HEK293T (cell line): ENCODE results near the gene KHDC1L.
"Not testable (repeated sequence)": the region's sequence is repeated elsewhere in the genome, so short reads cannot be mapped to it uniquely, and the experiment has no call there.

Source experiments
- CTCF ChIA-PET: fragments of 350-600 bp; formaldehyde crosslinking; extraction: SDS; loops from one replicate; lab custom pipeline; 2021; ENCODE audit warnings: antibody characterized with exemption, inconsistent platforms; lab: Yijun Ruan, JAX
- POLR2A ChIA-PET: fragments of 350-600 bp; formaldehyde crosslinking; extraction: SDS; loops from one replicate; lab custom pipeline; 2020; ENCODE audit warnings: antibody characterized with exemption, inconsistent platforms; lab: Yijun Ruan, JAX
- DNase-seq: peaks from one replicate; pipeline ENCODE4 v3.0.0; 2012; ENCODE audit warnings: mixed read lengths; ENCODE audit errors: extremely low spot score
- ARNT ChIP-seq: fragments of 450-650 bp; IDR thresholded peaks from 2 replicates; pipeline ENCODE4 v1.6.1; 2017; ENCODE audit warnings: mild to moderate bottlenecking
- BHLHE40 ChIP-seq: fragments of 450-650 bp; IDR thresholded peaks from 2 replicates; pipeline ENCODE4 v1.6.1; 2016; ENCODE audit warnings: mild to moderate bottlenecking, moderate library complexity, borderline replicate concordance
- CTBP1 ChIP-seq: fragments of 450-650 bp; IDR thresholded peaks from 2 replicates; pipeline ENCODE4 v1.6.1; 2016; ENCODE audit warnings: borderline replicate concordance
- ELF4 ChIP-seq: fragments of 450-650 bp; IDR thresholded peaks from 2 replicates; pipeline ENCODE4 v1.6.1; 2017; ENCODE audit warnings: antibody characterized with exemption
- FOXA1 ChIP-seq: fragments of 450-650 bp; IDR thresholded peaks from 2 replicates; pipeline ENCODE4 v1.6.1; 2016; ENCODE audit warnings: mild to moderate bottlenecking
- FOXK2 ChIP-seq: fragments of 450-650 bp; IDR thresholded peaks from 2 replicates; pipeline ENCODE4 v1.6.1; 2016; ENCODE audit warnings: mild to moderate bottlenecking
- FOXM1 ChIP-seq: fragments of 450-650 bp; IDR thresholded peaks from 2 replicates; pipeline ENCODE4 v1.6.1; 2017; ENCODE audit warnings: mild to moderate bottlenecking, borderline replicate concordance
- HDGF ChIP-seq: fragments of 450-650 bp; IDR thresholded peaks from 2 replicates; pipeline ENCODE4 v1.6.1; 2017; ENCODE audit warnings: antibody characterized with exemption, borderline replicate concordance
- L3MBTL2 ChIP-seq: fragments of 450-650 bp; conservative IDR thresholded peaks from 2 replicates; pipeline ENCODE4 v1.6.1; 2016; ENCODE audit warnings: mild to moderate bottlenecking
- LEF1 ChIP-seq: fragments of 450-650 bp; IDR thresholded peaks from 2 replicates; pipeline ENCODE4 v1.6.1; 2017; ENCODE audit warnings: mild to moderate bottlenecking, borderline replicate concordance
- NFRKB ChIP-seq: fragments of 450-650 bp; IDR thresholded peaks from 2 replicates; pipeline ENCODE4 v1.6.1; 2016; ENCODE audit warnings: mild to moderate bottlenecking, moderate library complexity
- PKNOX1 ChIP-seq: fragments of 450-650 bp; IDR thresholded peaks from 2 replicates; pipeline ENCODE4 v1.6.1; 2016
- SP1 ChIP-seq: fragments of 450-650 bp; IDR thresholded peaks from 2 replicates; pipeline ENCODE4 v1.6.1; 2017
- SUZ12 ChIP-seq: fragments of 450-650 bp; IDR thresholded peaks from 2 replicates; pipeline ENCODE4 v1.6.1; 2016; ENCODE audit warnings: mild to moderate bottlenecking
- TARDBP ChIP-seq: fragments of 450-650 bp; IDR thresholded peaks from 2 replicates; pipeline ENCODE4 v1.6.1; 2016
- ZNF384 ChIP-seq: fragments of 450-650 bp; IDR thresholded peaks from 2 replicates; pipeline ENCODE4 v1.6.1; 2016

The KHDC1L gene

GRCh38 chr6:73252703-73253102, 27.4 kb upstream of the KHDC1L start:
- no peak for DNase-seq
- TF ChIP-seq LEF1: no peak
- TF ChIP-seq PKNOX1: no peak
- no peak for TF ChIP-seq ELF4
- no peak for TF ChIP-seq FOXM1
- TF ChIP-seq FOXA1: no peak
- ChIA-PET POLR2A (no interaction called here), CTCF (interaction anchor here (0.6 kb wide), 1 partner anchor 19 kb away, joined by 3 read pairs; no protein-coding TSS in a partner anchor)

GRCh38 chr6:73250016-73250415, 24.7 kb upstream of the KHDC1L start:
- POLR2A ChIA-PET: no interaction called here
- TF ChIP-seq NFRKB: no peak
- no peak for TF ChIP-seq LEF1
- no peak for TF ChIP-seq ZNF384
- no peak for TF ChIP-seq FOXA1
- TF ChIP-seq FOXM1: no peak
- TF ChIP-seq SP1: no peak
- no peak for TF ChIP-seq BHLHE40
- TF ChIP-seq CTBP1: no peak
- no peak for TF ChIP-seq FOXK2
- no peak for DNase-seq
- CTCF ChIA-PET: no interaction called here

- ChIA-PET POLR2A (no interaction called here), CTCF (interaction anchor here (0.5 kb wide), 1 partner anchor 78 kb away, joined by 3 read pairs; no protein-coding TSS in a partner anchor)
- no peak for DNase-seq
- no peak for TF ChIP-seq ZNF384
- no peak for TF ChIP-seq CTBP1
- TF ChIP-seq FOXM1: no peak
Measured at GRCh38 chr6:73248192-73248903, 23.1 kb upstream of the KHDC1L start.

GRCh38 chr6:73242001-73242400, 16.7 kb upstream of the KHDC1L start:
- ChIA-PET CTCF (no interaction called here), POLR2A (no interaction called here)
- DNase-seq: no peak
- no peak for TF ChIP-seq L3MBTL2
- TF ChIP-seq SUZ12: no peak
- no peak for TF ChIP-seq BHLHE40
- no peak for TF ChIP-seq LEF1
- no peak for TF ChIP-seq TARDBP
- no peak for TF ChIP-seq ELF4
- TF ChIP-seq ZNF384: no peak
- TF ChIP-seq NFRKB: no peak

- ChIA-PET CTCF (no interaction called here), POLR2A (no interaction called here)
- TF ChIP-seq NFRKB (no peak), FOXK2 (no peak), ZNF384 (no peak), SP1 (no peak), ELF4 (no peak), BHLHE40 (no peak), SUZ12 (no peak), CTBP1 (no peak), HDGF (no peak), PKNOX1 (no peak), LEF1 (no peak), L3MBTL2 (no peak), TARDBP (no peak), ARNT (no peak), FOXM1 (no peak), FOXA1 (no peak)
- DNase-seq: no peak
Measured at GRCh38 chr6:73240730-73241129, 15.4 kb upstream of the KHDC1L start.

- DNase-seq: no peak
- CTCF ChIA-PET: interaction anchor here (1.1 kb wide), 1 partner anchor 153 kb away, joined by 3 read pairs; no protein-coding TSS in a partner anchor
- TF ChIP-seq FOXK2 (no peak), NFRKB (no peak)
- POLR2A ChIA-PET: interaction anchor here (0.7 kb wide), 1 partner anchor 9 kb away, joined by 3 read pairs; no protein-coding TSS in a partner anchor
Measured at GRCh38 chr6:73236144-73236750, 11.0 kb upstream of the KHDC1L start.

- no peak for TF ChIP-seq CTBP1
- no peak for TF ChIP-seq FOXK2
- no peak for TF ChIP-seq SUZ12
- no peak for TF ChIP-seq PKNOX1
- no peak for TF ChIP-seq LEF1
- no peak for TF ChIP-seq HDGF
- CTCF ChIA-PET: no interaction called here
- DNase-seq: no peak
- POLR2A ChIA-PET: no interaction called here
Measured at GRCh38 chr6:73234733-73235132, 9.4 kb upstream of the KHDC1L start.

- POLR2A ChIA-PET, CTCF ChIA-PET: not testable (repeated sequence)
Measured at GRCh38 chr6:73233971-73234370, 8.7 kb upstream of the KHDC1L start.

More at GRCh38 chr6:73233971-73234370, 8.7 kb upstream of the KHDC1L start:
- DNase-seq: not testable (repeated sequence)
